Natural killer cell (primary cell): ENCODE measurements around the gene KDM7A. TPM values are rescaled to one million over a fixed set of nuclear protein-coding genes. Genes with fewer than 3 reads are reported as not detected.

Source experiments
- ATAC-seq, 3 donors: fragments of 150-1000 bp in 2 of 3; fragments of 200-7000 bp in 1 of 3; cut with Tn5 transposase; 1 replicate in 1 of 3; 2 replicates in 2 of 3; pipeline ENCODE4 v1.10.0; 2021; ENCODE audit warnings: mild to moderate bottlenecking in 2 of 3, moderate library complexity in 2 of 3
- DNase-seq, 2 donors: peaks; one replicate each; pipeline versions ENCODE4 v3.0.0 to v3.0.0-alpha.2; 2013 to 2021; ENCODE audit warnings: mixed read lengths in 1 of 2
- H3K27ac ChIP-seq: one replicate; pipeline ENCODE4 v1.5.1; 2013; ENCODE audit warnings: mild to moderate bottlenecking, low read length
- H3K27me3 ChIP-seq: one replicate; pipeline ENCODE4 v1.6.1; 2013; ENCODE audit warnings: low read length; ENCODE audit not compliant: control insufficient read depth, insufficient read depth
- H3K36me3 ChIP-seq: one replicate; pipeline ENCODE4 v1.6.1; 2013; ENCODE audit warnings: low read length; ENCODE audit not compliant: control insufficient read depth, insufficient read depth
- H3K4me1 ChIP-seq: one replicate; pipeline ENCODE4 v1.6.1; 2013; ENCODE audit warnings: low read length; ENCODE audit not compliant: control insufficient read depth, insufficient read depth
- H3K4me3 ChIP-seq: one replicate; pipeline ENCODE4 v1.5.1; 2013; ENCODE audit warnings: low read length
- H3K9me3 ChIP-seq: one replicate; pipeline ENCODE4 v1.6.1; 2013; ENCODE audit warnings: low read length; ENCODE audit not compliant: control insufficient read depth, insufficient read depth
- H3K27ac Mint-ChIP-seq, 2 donors: one replicate each; pipeline ENCODE4 v1.8.0; 2022; ENCODE audit warnings: mild to moderate bottlenecking in 2 of 2, mixed read lengths in 2 of 2, moderate library complexity in 1 of 2
- H3K27me3 Mint-ChIP-seq, 2 donors: one replicate each; pipeline ENCODE4 v1.8.0; 2022; ENCODE audit warnings: low read depth in 2 of 2, mixed read lengths in 2 of 2
- H3K36me3 Mint-ChIP-seq: one replicate; pipeline ENCODE4 v1.8.0; 2022; ENCODE audit warnings: mixed read lengths
- H3K4me1 Mint-ChIP-seq, 2 donors: one replicate each; pipeline ENCODE4 v1.8.0; 2022; ENCODE audit warnings: mixed read lengths in 2 of 2
- H3K4me3 Mint-ChIP-seq: one replicate; pipeline ENCODE4 v1.8.0; 2022; ENCODE audit warnings: mild to moderate bottlenecking, moderate library complexity, mixed read lengths
- H3K9me3 Mint-ChIP-seq, 2 donors: one replicate each; pipeline ENCODE4 v1.8.0; 2022; ENCODE audit warnings: mixed read lengths in 2 of 2
- WGBS: methylation state at CpG from one replicate; pipeline ENCODE4 v1.1.7; 2013; ENCODE audit warnings: missing lambda C conversion rate; ENCODE audit not compliant: insufficient coverage; 5-methylcytosine and 5-hydroxymethylcytosine counted together
- intact Hi-C: fragments of 100-400 bp; cut with micrococcal nuclease; formaldehyde crosslinking; loops from one replicate; pipeline ENCODE4 v1.14.2; 2022
- total RNA-seq, 4 donors: library from RNA; stranded (reverse); fragments of 120-200 nt in 1 of 4; gene quantifications; one replicate each; pipeline versions ENCODE4 v1.2.3 to v1.2.4, GENCODE V29; 2013 to 2022
- TF ChIP-seq, protein P1 (sequence below): fragments of 200-600 bp; IDR thresholded peaks from one replicate; pipeline ENCODE4 v1.8.0; 2022; ENCODE audit warnings: antibody characterized with exemption

The KDM7A gene
- total RNA-seq, 3 donors from 2014 or later (not counting 1 experiment from before 2014, with no cell fraction given) = 25.2 to 38.1 (median 36.1) TPM

DNA sequence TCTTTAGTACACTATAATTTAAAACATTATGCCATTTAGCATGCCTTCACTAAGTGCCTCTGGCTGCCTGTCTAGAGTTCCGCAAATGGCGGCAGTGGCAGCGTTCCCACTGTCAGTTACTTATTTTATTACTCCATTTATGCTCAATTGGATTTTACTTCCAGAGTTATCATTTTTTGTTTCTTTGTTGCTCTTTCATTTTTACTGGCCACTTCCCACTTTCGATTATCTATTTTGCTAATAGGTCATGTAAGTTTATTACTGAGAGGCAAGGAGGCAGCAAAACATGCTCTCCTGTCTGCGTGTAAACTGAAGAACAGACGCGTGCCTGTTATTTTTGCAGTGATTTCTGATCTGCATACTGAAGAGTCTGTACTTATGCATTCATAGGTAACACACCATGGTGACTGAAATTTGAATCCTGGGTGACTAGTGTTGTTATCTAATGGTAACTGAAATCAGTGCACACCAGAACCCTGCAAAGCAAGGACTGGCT, 23.1 kb downstream of the KDM7A start:
- H3K9me3 ChIP-seq = no peaks in the 10 kb centered on the region
- Mint-ChIP-seq H3K4me1 (peaks cover 50 to 63% of the 10 kb centered on the region in 2 donors), H3K9me3 (no peaks in the 10 kb centered on the region), H3K4me3 (no peak overlapping the region), H3K36me3 (no peaks in the 10 kb centered on the region), H3K27ac (no peak overlapping the region), H3K27me3 (no peaks in the 10 kb centered on the region)
- H3K27ac ChIP-seq = no peak overlapping the region
- intact Hi-C loops = no loop called here
- ATAC-seq (no peak), DNase-seq (no peak)
- peaks cover 4% of the 10 kb centered on the region for H3K4me1 ChIP-seq
- H3K27me3 ChIP-seq = no peaks in the 10 kb centered on the region
- 87% methylated on average over 7 of the region's 7 CpGs for WGBS
- no peak overlapping the region for H3K4me3 ChIP-seq
- H3K36me3 ChIP-seq = peaks cover 3% of the 10 kb centered on the region
- TF ChIP-seq, protein P1, sequence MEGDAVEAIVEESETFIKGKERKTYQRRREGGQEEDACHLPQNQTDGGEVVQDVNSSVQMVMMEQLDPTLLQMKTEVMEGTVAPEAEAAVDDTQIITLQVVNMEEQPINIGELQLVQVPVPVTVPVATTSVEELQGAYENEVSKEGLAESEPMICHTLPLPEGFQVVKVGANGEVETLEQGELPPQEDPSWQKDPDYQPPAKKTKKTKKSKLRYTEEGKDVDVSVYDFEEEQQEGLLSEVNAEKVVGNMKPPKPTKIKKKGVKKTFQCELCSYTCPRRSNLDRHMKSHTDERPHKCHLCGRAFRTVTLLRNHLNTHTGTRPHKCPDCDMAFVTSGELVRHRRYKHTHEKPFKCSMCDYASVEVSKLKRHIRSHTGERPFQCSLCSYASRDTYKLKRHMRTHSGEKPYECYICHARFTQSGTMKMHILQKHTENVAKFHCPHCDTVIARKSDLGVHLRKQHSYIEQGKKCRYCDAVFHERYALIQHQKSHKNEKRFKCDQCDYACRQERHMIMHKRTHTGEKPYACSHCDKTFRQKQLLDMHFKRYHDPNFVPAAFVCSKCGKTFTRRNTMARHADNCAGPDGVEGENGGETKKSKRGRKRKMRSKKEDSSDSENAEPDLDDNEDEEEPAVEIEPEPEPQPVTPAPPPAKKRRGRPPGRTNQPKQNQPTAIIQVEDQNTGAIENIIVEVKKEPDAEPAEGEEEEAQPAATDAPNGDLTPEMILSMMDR = no peak

DNA sequence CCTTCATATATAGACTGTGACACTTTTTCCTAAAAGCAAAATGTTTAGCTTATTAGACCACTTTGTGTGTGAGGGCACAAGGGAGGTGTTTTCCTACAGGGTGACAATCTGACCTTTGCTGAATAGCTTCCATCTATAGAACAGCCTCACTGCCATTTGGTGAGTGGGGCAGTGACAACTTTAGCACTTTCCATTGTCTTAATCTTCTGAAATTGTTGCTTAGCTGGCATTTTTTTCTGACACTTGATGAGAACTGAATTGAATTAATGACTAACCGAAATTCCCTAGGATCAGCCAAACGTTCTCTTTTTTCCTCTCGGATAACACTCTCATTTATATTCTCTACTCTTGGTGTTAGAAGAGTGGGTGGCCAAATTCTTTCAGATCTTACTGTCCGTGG, 30.2 kb downstream of the KDM7A start:
- no peak overlapping the region for H3K4me3 ChIP-seq
- no peaks in the 10 kb centered on the region for H3K9me3 Mint-ChIP-seq
- no peaks in the 10 kb centered on the region for H3K27me3 Mint-ChIP-seq
- TF ChIP-seq, protein P1 = no peak
- H3K36me3 ChIP-seq = no peaks in the 10 kb centered on the region
- H3K4me3 Mint-ChIP-seq = no peak overlapping the region
- no peaks in the 10 kb centered on the region for H3K36me3 Mint-ChIP-seq
- no peaks in the 10 kb centered on the region for H3K4me1 ChIP-seq
- peaks cover 49 to 54% of the 10 kb centered on the region in 2 donors for H3K4me1 Mint-ChIP-seq
- no peaks in the 10 kb centered on the region for H3K27me3 ChIP-seq
- DNase-seq (no peak), ATAC-seq (no peak)
- intact Hi-C loops = no loop called here
- no peak overlapping the region for H3K27ac ChIP-seq
- H3K9me3 ChIP-seq = no peaks in the 10 kb centered on the region
- WGBS = 100% methylated on average over 4 of the region's 4 CpGs
- no peak overlapping the region for H3K27ac Mint-ChIP-seq

DNA sequence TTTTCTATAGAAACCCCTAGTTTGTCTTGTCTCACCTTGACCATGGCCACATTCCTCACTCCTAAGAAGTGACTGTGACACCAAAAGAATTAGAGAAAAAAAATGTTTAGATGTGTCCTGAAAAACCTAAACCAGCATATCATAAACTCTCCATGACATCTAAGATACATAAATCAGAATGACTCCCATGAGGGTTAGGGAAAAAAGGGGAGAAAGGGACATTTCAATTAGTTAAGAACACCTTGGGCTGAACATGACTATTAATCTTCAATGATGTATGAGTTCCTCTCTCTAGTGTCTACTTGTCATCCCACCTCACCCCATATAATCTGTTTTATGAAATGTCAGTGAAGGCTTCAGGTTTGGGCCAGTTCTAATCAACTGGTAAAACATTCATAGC, 31.1 kb downstream of the KDM7A start:
- H3K36me3 ChIP-seq = no peaks in the 10 kb centered on the region
- H3K4me1 Mint-ChIP-seq = peaks cover 46 to 48% of the 10 kb centered on the region in 2 donors
- no peaks in the 10 kb centered on the region for H3K9me3 Mint-ChIP-seq
- H3K36me3 Mint-ChIP-seq = no peaks in the 10 kb centered on the region
- no peak overlapping the region for H3K27ac Mint-ChIP-seq
- no peak overlapping the region for H3K4me3 Mint-ChIP-seq
- H3K27me3 Mint-ChIP-seq = no peaks in the 10 kb centered on the region
- intact Hi-C loops = no loop called here
- DNase-seq (no peak), ATAC-seq (no peak)
- no peaks in the 10 kb centered on the region for H3K27me3 ChIP-seq
- no peaks in the 10 kb centered on the region for H3K4me1 ChIP-seq
- TF ChIP-seq, protein P1 = no peak
- no peaks in the 10 kb centered on the region for H3K9me3 ChIP-seq
- no peak overlapping the region for H3K4me3 ChIP-seq
- H3K27ac ChIP-seq = no peak overlapping the region

DNA sequence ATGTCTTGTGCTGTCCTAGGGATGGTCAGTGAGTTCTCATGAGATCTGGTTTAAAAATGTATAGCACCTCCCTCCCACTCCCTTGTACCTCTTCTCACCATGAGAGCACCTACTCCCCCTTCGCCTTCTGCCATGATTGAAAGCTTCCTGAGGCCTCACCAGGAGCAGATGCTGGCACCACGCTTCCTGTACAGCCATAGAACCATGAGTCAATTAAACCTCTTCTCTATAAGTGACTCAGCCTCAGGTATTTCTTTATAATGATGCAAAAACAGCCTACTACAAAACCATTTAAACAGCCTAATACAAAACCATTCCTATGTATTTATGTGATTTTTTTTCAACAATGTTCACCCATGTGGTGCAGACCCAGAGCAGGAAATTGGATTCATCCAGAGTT, 32.0 kb downstream of the KDM7A start:
- Histone ChIP-seq H3K9me3 (no peaks in the 10 kb centered on the region), H3K36me3 (no peaks in the 10 kb centered on the region), H3K27me3 (no peaks in the 10 kb centered on the region), H3K4me1 (no peaks in the 10 kb centered on the region), H3K4me3 (no peak overlapping the region), H3K27ac (no peak overlapping the region)
- no peaks in the 10 kb centered on the region for H3K9me3 Mint-ChIP-seq
- DNase-seq (no peak), ATAC-seq (no peak)
- TF ChIP-seq, protein P1 = no peak
- H3K4me3 Mint-ChIP-seq = no peak overlapping the region
- no peaks in the 10 kb centered on the region for H3K27me3 Mint-ChIP-seq
- intact Hi-C loops = no loop called here
- peaks cover 37 to 40% of the 10 kb centered on the region in 2 donors for H3K4me1 Mint-ChIP-seq
- WGBS = 100% methylated on average over 2 of the region's 2 CpGs
- no peak overlapping the region for H3K27ac Mint-ChIP-seq
- no peaks in the 10 kb centered on the region for H3K36me3 Mint-ChIP-seq
